GM19452 (cell line): ENCODE data around the gene MAB21L4.

Experiments
- ATAC-seq: cut with Tn5 transposase; IDR thresholded peaks from one replicate; pipeline ENCODE4 v1.9.1; 2021; ENCODE audit not compliant: unreplicated experiment

Gene MAB21L4

DNA sequence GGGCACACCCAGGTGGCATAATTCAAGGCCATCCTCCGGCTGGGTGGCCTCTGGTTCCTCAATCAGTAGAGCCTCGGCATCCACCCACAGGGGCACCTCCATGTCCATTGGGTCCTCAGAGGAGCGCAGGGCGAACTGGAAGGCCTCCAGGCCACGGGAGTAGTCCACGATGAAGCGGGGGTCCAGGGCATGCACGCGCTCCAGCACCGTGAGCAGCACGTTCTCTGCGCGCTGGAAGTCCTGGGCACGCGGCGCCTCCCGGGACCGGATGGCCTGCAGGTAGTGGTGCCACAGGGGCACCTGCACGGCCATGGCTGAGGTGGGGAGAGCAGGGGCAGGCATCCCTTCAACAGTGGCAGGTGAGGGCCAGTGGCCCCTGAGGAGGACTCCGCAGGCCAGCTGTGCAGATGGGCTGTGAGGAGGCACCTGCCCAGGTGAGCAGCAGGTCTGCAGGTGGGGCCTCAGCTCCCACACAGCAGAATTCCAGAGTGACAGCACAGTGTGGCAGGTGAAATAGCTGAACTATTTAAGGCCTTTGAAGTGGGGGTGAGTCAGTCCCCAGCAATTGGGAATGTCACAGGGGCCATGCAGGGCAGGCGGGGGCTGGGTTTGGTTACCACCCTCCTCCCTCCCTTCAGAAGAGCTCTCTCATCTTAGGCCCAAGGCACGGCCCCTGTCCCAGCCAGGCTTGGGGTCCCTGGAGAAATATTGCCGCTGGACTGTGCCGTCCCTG lies at the start of gene MAB21L4:
Gene MAB21L4, minus strand, starts transcription at position 501 of the 733 bp plus-strand sequence. Its CDS starts 159 bp downstream, at position 342.
- no peak for ATAC-seq

DNA sequence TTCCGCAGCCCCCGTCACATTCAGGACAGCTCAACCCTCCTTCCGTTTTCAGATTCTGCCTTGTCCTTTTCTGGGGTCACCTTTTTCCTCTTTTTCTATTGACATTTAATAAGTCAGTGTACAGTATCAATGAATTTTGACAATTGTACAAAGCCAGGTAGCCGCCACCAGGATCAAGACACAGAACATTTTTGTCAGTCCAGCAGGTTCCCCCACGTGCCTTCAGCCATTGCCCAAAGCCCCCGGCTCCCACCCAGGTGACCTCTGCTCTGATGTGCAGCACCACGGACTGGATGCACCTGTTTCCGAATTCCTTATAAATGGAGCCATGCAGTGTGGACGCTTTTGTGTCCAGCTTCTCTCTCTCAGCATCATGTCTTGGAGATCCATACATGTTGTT lies 40.1 kb upstream of the MAB21L4 start:
- no peak for ATAC-seq

DNA sequence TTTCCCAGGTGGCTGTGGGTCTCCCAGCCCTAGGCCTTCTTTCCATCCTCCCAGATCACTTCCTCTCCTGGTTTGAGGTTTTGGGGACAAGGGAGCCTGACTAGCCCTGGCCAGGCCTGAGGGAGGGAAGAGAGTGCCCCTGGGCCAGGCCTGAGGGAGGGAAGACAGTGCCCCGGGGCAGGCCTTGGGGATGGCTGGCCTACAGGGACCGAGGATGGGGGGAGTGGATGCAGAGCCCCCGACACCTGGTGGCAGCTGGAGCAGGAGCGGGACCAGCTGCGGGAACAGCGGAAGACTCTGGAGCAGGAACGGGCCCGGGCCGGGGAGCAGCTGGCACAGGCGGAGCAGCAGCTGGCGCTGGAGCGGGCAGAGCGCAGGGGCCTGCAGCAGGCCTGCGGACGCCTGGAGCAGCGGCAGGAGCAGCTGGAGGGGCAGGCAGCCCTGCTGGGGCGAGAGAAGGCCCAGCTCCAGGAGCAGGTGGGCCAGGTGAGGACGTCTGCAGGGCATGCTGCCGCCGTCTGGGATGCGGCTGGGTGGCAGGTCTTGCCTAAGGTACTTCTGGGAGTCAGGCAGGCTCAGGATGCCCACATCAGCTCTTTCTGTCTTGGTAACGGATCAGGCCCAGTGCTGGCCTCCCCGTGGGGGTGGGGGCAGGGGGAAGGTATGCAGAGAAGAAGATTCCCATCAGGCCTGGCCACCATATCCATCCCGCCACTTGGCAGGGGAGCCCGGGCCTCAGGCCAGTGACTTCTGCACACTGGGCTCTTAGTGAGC lies 39.3 kb upstream of the MAB21L4 start:
- ATAC-seq = no peak

DNA sequence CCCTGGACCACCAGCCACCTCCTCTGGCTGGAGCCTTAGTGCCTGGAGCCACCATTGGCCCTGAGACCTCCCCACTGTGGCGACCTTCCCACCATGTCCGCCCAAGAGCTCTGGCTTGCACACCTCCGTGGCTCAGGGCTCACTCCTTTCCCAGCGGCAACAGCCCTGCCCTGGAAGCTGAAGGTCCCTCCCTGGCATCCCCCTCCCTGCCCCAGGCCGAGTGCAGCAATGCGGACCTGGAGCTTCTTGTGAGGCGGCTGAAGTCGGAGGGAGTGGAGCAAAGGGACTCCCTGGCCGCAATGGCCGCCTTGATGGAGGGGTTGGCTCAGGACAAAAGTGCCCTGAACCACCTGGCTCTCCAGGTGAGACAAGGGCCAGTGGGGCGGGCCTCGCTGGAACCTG lies 38.7 kb upstream of the MAB21L4 start:
- ATAC-seq = no peak

GRCh38 chr2:240933966-240934700 lies 38.2 kb upstream of the MAB21L4 start:
- no peak for ATAC-seq

DNA sequence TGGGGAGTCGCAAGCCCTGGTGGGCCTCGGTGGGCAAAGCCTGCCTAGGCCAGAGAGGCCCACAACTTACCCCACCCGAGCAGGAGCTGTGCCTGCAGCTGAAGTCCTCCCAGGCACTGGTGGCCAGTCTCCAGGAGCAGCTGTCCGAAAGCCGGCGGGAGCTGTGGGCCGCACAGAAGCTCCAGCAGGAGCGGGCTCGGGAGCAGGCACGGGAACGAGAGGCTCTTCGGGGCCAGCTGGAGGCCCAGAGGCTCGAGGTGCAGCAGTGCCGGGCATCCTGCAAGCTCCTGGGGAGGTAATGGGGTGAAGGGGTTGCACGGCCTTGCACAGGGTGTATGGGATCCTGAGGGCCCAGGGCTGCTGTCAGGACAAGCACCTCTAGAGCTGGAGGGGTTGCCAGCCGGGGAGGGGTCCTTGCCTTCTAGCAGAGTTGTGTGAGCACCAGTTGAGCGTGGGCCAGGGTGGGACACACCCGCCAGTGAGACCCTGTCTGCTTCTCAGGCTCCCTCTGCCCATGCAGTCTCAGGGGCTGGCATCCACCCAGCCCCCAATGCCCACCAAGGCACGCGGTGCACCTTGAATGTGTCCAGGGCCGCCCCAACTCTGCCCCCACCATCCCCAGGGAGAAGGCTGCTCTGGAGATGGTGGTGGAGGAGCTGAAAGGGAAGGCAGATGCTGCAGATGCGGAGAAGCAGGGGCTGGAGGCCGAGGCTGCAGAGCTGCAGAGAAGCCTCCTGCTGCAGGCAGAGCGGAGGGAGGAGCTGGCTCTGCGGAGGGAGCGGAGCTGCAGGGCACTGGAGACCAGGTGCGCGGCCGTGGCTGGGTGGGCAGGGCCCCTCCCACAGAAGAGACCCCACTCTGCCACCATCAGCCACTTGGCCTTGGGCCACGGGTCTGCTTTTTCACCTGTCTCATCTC lies 37.4 kb upstream of the MAB21L4 start:
- no peak for ATAC-seq

GRCh38 chr2:240932724-240933047 lies 36.7 kb upstream of the MAB21L4 start:
- no peak for ATAC-seq

- no peak for ATAC-seq
Measured at GRCh38 chr2:240932001-240932723, 36.2 kb upstream of the MAB21L4 start.

- ATAC-seq = no peak
Measured at GRCh38 chr2:240931319-240931949, 35.5 kb upstream of the MAB21L4 start.

- ATAC-seq = no peak
Measured at GRCh38 chr2:240930631-240931318, 34.8 kb upstream of the MAB21L4 start.

- no peak for ATAC-seq
Measured at GRCh38 chr2:240930096-240930630, 34.2 kb upstream of the MAB21L4 start.

GRCh38 chr2:240929364-240930095 lies 33.6 kb upstream of the MAB21L4 start:
- ATAC-seq = no peak

DNA sequence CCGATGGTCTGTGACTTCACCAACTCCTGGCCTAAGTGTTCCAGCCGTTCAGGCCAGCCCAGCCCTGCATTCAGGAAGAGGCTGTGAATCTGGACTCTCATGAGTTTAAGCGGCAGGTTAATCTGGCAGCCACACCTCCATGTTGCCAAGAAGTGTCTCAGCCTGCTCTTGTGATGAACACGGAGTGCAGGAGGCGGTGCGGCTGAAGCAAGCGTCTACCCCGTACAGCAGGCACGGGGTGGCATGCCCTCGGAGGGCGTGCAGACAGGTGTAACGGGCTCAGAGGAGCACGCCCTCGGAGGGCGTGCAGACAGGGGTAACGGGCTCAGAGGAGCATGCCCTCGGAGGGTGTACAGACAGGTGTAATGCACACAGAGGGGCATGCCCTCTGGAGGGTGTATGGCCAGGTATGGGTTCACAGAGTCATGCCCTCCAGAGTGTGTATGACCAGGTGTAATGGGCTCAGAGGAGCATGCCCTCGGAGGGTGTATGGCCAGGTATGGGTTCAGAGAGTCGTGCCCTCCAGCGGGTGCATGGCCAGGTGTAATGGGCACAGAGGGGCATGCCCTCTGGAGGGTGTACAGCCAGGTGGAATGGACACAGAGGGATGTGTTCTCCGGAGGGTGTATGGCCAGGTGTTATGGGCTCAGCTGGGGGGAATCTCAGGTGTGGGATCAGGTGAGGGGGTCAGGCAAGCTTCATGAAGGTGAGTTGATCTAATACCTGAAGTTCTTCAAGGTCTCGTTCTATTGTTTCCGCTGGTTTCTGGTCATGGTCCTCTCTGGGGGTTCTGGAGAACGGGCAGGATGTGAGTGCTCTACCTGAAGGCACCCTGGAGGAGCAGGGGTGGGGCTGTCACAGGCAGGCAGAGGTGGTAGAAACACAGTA lies 32.8 kb upstream of the MAB21L4 start:
- no peak for ATAC-seq

- no peak for ATAC-seq
Measured at GRCh38 chr2:240927390-240927781, 31.4 kb upstream of the MAB21L4 start.

- ATAC-seq = no peak
Measured at GRCh38 chr2:240926516-240927389, 30.8 kb upstream of the MAB21L4 start.
